T follicular helper cell (primary cell): ENCODE data around the gene UBE4B.

Experiments
- DNase-seq: peaks from one replicate; pipeline ENCODE4 v3.0.0-alpha.2; 2020; ENCODE audit warnings: low read depth

UBE4B gene

GRCh38 chr1:10114746-10115145 lies 82.0 kb downstream of the UBE4B start:
- DNase-seq, result no peak

GRCh38 chr1:10117132-10117531 lies 84.4 kb downstream of the UBE4B start:
- no peak for DNase-seq

GRCh38 chr1:10117865-10118264 lies 85.1 kb downstream of the UBE4B start:
- DNase-seq, result no peak

GRCh38 chr1:10121688-10122087 lies 88.9 kb downstream of the UBE4B start:
- no peak for DNase-seq

- DNase-seq, result no peak
Measured at GRCh38 chr1:10122926-10123325, 90.2 kb downstream of the UBE4B start.

- no peak for DNase-seq
Measured at GRCh38 chr1:10128101-10128765, 95.5 kb downstream of the UBE4B start.

GRCh38 chr1:10132316-10132715 lies 99.6 kb downstream of the UBE4B start:
- DNase-seq, result no peak

GRCh38 chr1:10132852-10133251 lies 100.1 kb downstream of the UBE4B start:
- no peak for DNase-seq

GRCh38 chr1:10140981-10141380 lies 108.2 kb downstream of the UBE4B start:
- DNase-seq, result no peak

GRCh38 chr1:10143961-10144485 lies 111.3 kb downstream of the UBE4B start:
- DNase-seq, result no peak

- DNase-seq, result no peak
Measured at GRCh38 chr1:10146391-10146790, 113.6 kb downstream of the UBE4B start.

- no peak for DNase-seq
Measured at GRCh38 chr1:10149231-10149630, 116.5 kb downstream of the UBE4B start.

GRCh38 chr1:10152709-10153284 lies 120.0 kb downstream of the UBE4B start:
- no peak for DNase-seq

- DNase-seq, result no peak
Measured at GRCh38 chr1:10155087-10155712, 122.4 kb downstream of the UBE4B start.

GRCh38 chr1:10160173-10160572 lies 127.4 kb downstream of the UBE4B start:
- DNase-seq, result no peak

- no peak for DNase-seq
Measured at GRCh38 chr1:10160907-10161490, 128.2 kb downstream of the UBE4B start.

GRCh38 chr1:10161541-10162290 lies 129.0 kb downstream of the UBE4B start:
- no peak for DNase-seq

- no peak for DNase-seq
Measured at GRCh38 chr1:10168912-10169514, 136.3 kb downstream of the UBE4B start.

- no peak for DNase-seq
Measured at GRCh38 chr1:10170239-10170574, 137.4 kb downstream of the UBE4B start.

- DNase-seq, result no peak
Measured at GRCh38 chr1:10171105-10171767, 138.5 kb downstream of the UBE4B start.

GRCh38 chr1:10171995-10172669 lies 139.4 kb downstream of the UBE4B start:
- no peak for DNase-seq
